NCI-H748 treated with DMSO at 0.1 percent for 48 hours (cell line): ENCODE data around the gene SELENOH.
"Not testable (repeated sequence)": the region's sequence is repeated elsewhere in the genome, so short reads cannot be mapped to it uniquely, and the experiment has no call there.

Source experiments
- DNase-seq: peaks from one replicate; lab custom pipeline; 2025; lab: John Stamatoyannopoulos, UW

Gene SELENOH, protein sequence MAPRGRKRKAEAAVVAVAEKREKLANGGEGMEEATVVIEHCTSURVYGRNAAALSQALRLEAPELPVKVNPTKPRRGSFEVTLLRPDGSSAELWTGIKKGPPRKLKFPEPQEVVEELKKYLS

GRCh38 chr11:57741132-57742086, at the start of gene SELENOH:
SELENOH (plus strand) TSS chr11:57741491; CDS start chr11:57741596, 105 bp downstream.
- DNase-seq: peak; percentile 94

- DNase-seq: no peak
These were observed 42.4 kb upstream of the SELENOH start for GRCh38 chr11:57698843-57699365.

DNA sequence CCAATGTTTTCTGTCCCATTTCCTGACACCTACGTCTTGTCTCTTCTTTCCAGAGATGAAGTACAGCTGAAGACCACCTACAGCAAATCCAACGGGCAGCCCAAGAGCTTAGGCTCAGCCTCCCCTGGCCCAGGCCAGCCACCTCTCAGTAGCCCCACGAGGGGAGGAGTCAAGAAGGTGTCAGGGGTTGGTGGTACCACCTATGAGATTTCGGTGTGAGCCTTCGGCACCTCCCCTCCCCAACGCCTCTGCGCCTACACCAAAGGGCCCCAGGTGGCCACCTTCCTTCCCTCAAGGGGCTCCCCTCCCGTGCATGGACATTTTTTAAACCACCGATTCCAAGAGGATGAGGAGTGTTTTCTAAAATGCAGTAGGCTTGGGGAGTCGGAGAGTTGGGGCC, 41.5 kb upstream of the SELENOH start:
- DNase-seq: no peak

DNA sequence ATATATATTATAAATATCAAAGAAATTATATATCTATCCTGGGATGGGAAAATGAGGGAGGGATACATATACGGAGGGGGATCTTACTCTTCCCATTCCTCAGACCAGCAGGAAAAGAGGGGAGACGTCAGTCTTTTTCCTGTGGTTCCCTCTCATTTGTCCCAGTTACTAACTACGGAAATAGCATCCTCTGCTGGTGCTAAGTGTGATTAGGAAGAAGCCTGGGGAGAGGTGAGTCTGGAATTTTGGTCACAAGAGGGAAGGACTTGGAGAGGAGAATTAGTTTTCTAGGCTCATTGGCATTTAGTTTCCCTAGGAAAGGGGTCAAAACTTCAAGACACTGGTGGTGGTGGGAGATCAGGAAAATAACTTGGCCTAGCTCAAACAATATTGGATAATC, 40.9 kb upstream of the SELENOH start:
- DNase-seq: no peak

- no peak for DNase-seq
These were observed 38.0 kb upstream of the SELENOH start for GRCh38 chr11:57703341-57703740.

- no peak for DNase-seq
These were observed 36.4 kb upstream of the SELENOH start for GRCh38 chr11:57704932-57705331.

DNA sequence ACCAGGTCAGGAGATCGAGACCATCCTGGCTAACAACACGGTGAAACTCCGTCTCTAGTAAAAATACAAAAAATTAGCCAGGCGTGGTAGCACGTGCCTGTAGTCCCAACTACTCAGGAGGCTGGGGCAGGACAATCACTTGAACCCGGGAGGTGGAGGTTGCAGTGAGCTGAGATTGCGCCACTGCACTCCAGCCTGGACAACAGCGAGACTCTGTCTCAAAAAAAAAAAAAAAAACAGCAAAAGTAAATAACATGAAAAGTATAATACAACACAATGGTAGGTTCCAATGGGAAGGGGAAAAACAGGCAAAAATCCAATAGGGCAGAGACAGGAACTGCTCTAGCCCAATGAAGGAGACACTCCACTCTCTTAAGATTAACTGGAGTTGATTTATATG, 35.9 kb upstream of the SELENOH start:
- DNase-seq: not testable (repeated sequence)

DNA sequence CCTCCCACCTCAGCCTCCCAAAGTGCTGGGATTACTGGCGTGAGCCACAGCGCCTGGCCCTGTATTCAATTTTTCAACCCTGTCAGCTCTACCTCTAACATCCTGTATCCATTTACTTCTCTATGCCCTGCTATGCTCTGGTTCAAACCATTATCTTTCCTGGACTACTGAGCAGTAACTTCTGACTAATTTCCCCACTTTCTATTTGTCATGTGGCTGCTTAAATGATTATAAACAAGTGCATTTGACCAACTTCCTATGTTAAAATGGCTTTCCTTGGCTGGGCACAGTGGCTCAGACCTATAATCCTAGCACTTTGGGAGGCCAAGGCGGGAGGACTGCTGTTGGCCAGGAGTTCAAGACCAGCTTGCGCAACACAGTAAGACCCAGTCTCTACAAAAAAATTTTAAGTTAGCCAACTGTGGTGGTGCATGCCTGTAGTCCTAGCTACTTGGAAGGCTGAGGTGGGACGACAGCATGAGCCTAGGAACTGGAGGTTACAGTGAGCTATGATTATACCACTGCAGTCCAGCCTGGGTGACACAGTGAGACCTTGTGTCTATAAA, 31.4 kb upstream of the SELENOH start:
- DNase-seq: no peak

- DNase-seq: peak; percentile 92
These were observed 29.7 kb upstream of the SELENOH start, which contains the start of gene MED19 for GRCh38 chr11:57711414-57712255. MED19 (minus strand) TSS chr11:57712215; CDS start chr11:57712179, 36 bp downstream.

DNA sequence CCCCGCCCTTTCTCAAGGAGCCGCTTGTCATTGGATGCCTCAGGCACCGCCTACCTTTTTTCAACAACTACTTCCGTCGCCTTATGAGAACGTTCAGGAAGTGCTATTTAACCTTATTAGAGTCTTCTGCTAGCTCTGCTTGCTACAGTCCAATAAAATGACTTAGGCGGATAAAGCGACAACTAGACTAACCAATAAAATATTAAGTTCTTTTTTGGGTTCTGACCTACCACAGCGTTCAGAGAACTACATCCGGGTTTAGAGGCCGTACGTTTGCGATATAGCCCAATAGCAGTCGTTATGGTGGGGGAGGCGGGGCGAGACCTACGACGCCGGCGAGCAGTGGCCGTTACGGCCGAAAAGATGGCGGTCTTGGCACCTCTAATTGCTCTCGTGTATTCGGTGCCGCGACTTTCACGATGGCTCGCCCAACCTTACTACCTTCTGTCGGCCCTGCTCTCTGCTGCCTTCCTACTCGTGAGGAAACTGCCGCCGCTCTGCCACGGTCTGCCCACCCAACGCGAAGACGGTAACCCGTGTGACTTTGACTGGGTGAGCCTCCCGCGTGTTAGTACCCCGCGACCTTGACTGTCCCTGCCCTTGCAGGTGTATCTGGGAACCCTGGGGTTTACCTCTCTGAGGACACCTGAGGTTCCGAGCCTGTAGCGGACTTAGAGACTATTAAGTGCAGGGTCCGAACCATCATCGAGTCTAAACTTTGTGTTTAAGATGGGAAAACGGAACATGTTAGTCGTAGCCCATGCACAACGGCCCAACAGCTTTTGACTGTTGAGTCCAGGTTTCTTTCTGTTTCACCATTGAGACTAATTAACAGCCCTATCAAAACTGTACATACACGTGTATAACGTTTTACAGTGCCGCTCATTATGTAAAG, 28.8 kb upstream of the SELENOH start, which contains the start of gene TMX2:
TSS of gene TMX2 (plus strand) at position 338 of the 895 bp plus-strand sequence. CDS start at position 364, 26 bp downstream.
- DNase-seq: peak; percentile 99

GRCh38 chr11:57713835-57714234, 27.5 kb upstream of the SELENOH start:
- no peak for DNase-seq

- DNase-seq: not testable (repeated sequence)
These were observed 24.6 kb upstream of the SELENOH start for GRCh38 chr11:57716726-57717125.

DNA sequence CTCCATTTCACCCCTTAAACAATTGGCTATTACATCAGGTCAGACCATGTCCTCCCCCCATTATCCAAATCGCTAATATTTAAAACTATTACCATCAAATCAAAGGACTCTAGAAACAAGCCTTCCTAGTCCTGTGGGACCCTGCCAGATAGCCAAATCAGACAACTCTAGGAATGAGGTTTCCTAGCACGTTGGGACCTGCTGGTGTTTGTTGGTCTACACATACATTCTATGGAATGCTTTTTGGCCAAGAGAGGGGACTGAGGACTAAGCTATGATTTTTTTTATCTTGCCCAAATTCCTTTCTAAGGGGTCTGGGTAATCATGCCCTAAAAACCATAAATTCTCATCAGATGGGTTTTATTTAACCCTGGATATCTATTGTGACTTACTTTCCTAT, 14.1 kb upstream of the SELENOH start:
- no peak for DNase-seq

GRCh38 chr11:57728829-57729228, 12.5 kb upstream of the SELENOH start:
- DNase-seq: no peak

GRCh38 chr11:57729479-57729878, 11.8 kb upstream of the SELENOH start:
- DNase-seq: no peak

DNA sequence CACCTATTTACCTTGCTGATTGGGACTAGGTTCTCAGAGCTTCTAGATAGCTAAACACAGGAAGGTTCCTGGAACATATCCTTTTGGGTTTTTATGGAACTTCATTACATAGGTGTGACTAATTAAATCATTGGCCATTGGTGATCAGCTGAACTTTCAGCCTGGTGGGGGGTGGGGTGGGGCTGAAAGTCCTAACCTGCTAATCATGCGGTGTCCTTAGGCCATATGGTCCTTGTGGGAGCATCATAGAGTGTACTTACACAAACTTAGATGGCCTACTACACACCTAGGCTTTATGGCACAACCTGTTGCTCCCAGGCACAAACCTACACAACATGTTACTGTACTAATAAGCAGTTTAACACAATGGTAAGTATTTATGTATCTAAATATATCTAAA, 8.6 kb upstream of the SELENOH start:
- DNase-seq: no peak

DNA sequence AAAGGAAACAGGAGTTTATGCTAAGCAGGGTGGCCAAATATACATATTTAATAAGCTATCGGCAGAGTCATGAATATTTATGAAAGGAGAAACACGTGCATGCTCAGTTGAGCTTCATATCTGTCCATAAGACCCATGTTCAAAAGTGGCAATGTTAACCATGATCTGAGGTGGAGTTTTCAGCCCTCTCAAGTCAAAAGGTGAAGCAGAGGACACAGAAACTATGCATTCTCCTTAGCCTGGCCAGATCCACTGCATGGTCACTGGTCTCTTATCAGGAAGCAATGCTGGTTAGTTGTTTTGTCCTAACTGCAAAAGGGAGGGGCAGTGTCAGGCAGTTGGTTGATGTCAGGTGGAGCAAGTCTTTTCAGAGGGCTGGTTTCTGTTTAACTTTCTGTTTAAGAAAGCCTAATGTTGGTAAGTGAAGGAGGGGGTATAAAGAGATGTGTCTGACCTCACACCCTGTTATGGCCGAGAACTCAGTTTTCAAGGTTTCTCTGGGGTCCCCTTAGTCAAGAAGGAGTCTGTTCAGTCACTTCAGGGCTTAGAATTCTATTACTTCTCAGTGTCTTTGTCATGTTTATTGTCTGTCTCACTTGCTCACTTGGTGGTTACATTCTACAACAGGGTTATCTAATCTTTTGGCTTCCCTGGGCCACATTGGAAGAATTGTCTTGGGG, 5.5 kb upstream of the SELENOH start:
- DNase-seq: no peak

- no peak for DNase-seq
These were observed 779 bp downstream of the SELENOH start for GRCh38 chr11:57742087-57742452.

GRCh38 chr11:57744357-57744756, 3.1 kb downstream of the SELENOH start:
- DNase-seq: no peak

DNA sequence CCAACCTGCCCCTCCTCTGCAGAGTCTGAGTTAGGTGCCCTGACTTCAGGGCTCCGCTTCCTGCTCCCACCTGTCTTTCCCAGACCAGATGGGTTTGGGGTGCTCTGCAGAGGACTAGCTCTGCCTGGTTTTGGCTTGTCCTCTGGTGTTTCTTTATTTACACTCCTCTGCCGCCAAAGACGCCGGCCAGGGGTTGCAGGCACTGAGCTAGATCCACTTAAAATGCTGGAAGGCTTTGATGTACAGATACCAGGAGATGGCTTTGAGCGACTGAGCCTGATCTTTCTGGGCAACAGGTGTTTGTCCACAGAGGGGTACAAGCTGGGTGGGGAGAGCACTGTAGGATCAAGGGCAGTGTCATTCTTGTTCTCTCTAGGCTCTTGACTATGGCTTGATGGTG, 3.9 kb downstream of the SELENOH start:
- no peak for DNase-seq
